A673 (cell line): Measurements from ENCODE around the gene DRC7. TPM values are rescaled to one million over a fixed set of nuclear protein-coding genes. Genes with fewer than 3 reads are reported as not detected.

Source experiments
- BruUV-seq: library from RNA; stranded (reverse); fragments of 400-500 nt; replicated peaks from 2 replicates; lab custom pipeline; 2021; lab: Mats Ljungman, UMichigan
- CTCF ChIA-PET: fragments of 300-600 bp; sonication (Branson Sonifier 250); formaldehyde crosslinking; loops from one replicate; lab custom pipeline; 2022; ENCODE audit warnings: antibody characterized with exemption; lab: Charles Lee
- POLR2A ChIA-PET: fragments of 300-600 bp; sonication (Branson Sonifier 250); formaldehyde crosslinking; loops from one replicate; lab custom pipeline; 2022; ENCODE audit warnings: antibody characterized with exemption; ENCODE audit not compliant: low non-redundant PET; lab: Charles Lee
- DNase-seq: peaks from one replicate; pipeline ENCODE4 v3.0.0-alpha.2; 2015; ENCODE audit warnings: low spot score
- H3K27ac ChIP-seq: fragments of 200-600 bp; sonication (generic); 2 replicates; pipeline ENCODE4 v1.5.1; 2016; ENCODE audit warnings: mixed run types, low read depth, mild to moderate bottlenecking, mixed read lengths, antibody characterized with exemption, low read length; ENCODE audit not compliant: poor library complexity, severe bottlenecking
- H3K27me3 ChIP-seq: fragments of 200-600 bp; sonication (generic); replicated peaks from 2 replicates; pipeline ENCODE4 v1.6.1; 2017; ENCODE audit warnings: mixed run types, low read depth, mild to moderate bottlenecking, mixed read lengths, antibody characterized with exemption, low read length; ENCODE audit not compliant: insufficient read depth, poor library complexity
- H3K36me3 ChIP-seq: fragments of 200-600 bp; sonication (generic); 2 replicates; pipeline ENCODE4 v1.6.1; 2016; ENCODE audit warnings: mixed run types, mild to moderate bottlenecking, mixed read lengths, antibody characterized with exemption, low read length; ENCODE audit not compliant: insufficient read depth, poor library complexity, severe bottlenecking
- H3K4me1 ChIP-seq: fragments of 200-600 bp; sonication (generic); 2 replicates; pipeline ENCODE4 v1.6.1; 2017; ENCODE audit warnings: mixed run types, mild to moderate bottlenecking, mixed read lengths, antibody characterized with exemption, low read length; ENCODE audit not compliant: insufficient read depth, poor library complexity, severe bottlenecking
- H3K4me3 ChIP-seq: fragments of 200-600 bp; sonication (generic); 2 replicates; pipeline ENCODE4 v1.5.1; 2016; ENCODE audit warnings: low read depth, mixed run types, mild to moderate bottlenecking, mixed read lengths, low read length; ENCODE audit not compliant: poor library complexity, severe bottlenecking
- H3K9me3 ChIP-seq: fragments of 200-600 bp; sonication (generic); 2 replicates; pipeline ENCODE4 v1.6.1; 2016; ENCODE audit warnings: mixed run types, low read depth, mild to moderate bottlenecking, mixed read lengths, antibody characterized with exemption, low read length; ENCODE audit not compliant: poor library complexity, severe bottlenecking
- EZH2 ChIP-seq: fragments of 200-600 bp; sonication (generic); IDR thresholded peaks from 2 replicates; pipeline ENCODE4 v1.6.1; 2017; ENCODE audit warnings: borderline replicate concordance, low read depth, mild to moderate bottlenecking, mixed read lengths, antibody characterized with exemption, low read length; ENCODE audit not compliant: poor library complexity, severe bottlenecking
- intact Hi-C: fragments of 100-400 bp; cut with micrococcal nuclease; formaldehyde crosslinking; loops from one replicate; pipeline ENCODE4 v1.10.0; 2022; ENCODE audit not compliant: unreplicated experiment
- total RNA-seq: library from RNA; stranded (reverse); gene quantifications from 2 replicates; pipeline ENCODE4 v1.2.3, GENCODE V29; 2021
- TF ChIP-seq, protein P1 (sequence below): fragments of 300-800, 200-600 bp; sonication (generic); conservative IDR thresholded peaks from 2 replicates; pipeline ENCODE4 v1.5.1; 2017; ENCODE audit warnings: low read depth, mild to moderate bottlenecking, antibody characterized with exemption, low read length, moderate library complexity, mixed read lengths

Gene DRC7
- total RNA-seq, 1 experiment from 2014 or later, result not detected

DNA sequence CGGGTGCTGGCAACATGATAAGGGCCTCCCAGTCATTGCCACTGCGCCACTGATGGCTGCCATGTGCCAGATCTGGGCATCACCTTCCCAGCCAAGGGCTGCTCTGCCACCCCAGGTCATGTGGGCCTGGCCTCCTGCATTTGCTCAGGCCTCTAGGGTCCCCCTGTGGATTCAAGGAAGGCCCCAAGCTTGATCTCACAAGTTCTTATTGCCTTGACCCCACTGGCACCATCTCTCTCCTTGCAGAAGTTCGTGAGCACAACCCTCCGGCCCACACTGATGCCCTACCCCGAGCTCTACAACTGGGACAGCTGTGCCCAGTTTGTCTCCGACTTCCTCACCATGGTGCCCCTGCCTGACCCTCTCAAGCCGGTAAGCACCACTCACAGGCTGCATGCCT lies 5.3 kb downstream of the DRC7 start:
- CTCF ChIA-PET, result no interaction called here
- H3K4me1 ChIP-seq, result no peaks in the 10 kb centered on the region
- no peak overlapping the region for H3K27ac ChIP-seq
- intact Hi-C loops, result no loop called here
- H3K4me3 ChIP-seq, result no peak overlapping the region
- TF ChIP-seq EZH2, result no peak
- TF ChIP-seq, protein P1, sequence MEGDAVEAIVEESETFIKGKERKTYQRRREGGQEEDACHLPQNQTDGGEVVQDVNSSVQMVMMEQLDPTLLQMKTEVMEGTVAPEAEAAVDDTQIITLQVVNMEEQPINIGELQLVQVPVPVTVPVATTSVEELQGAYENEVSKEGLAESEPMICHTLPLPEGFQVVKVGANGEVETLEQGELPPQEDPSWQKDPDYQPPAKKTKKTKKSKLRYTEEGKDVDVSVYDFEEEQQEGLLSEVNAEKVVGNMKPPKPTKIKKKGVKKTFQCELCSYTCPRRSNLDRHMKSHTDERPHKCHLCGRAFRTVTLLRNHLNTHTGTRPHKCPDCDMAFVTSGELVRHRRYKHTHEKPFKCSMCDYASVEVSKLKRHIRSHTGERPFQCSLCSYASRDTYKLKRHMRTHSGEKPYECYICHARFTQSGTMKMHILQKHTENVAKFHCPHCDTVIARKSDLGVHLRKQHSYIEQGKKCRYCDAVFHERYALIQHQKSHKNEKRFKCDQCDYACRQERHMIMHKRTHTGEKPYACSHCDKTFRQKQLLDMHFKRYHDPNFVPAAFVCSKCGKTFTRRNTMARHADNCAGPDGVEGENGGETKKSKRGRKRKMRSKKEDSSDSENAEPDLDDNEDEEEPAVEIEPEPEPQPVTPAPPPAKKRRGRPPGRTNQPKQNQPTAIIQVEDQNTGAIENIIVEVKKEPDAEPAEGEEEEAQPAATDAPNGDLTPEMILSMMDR, result no peak
- no peaks in the 10 kb centered on the region for H3K36me3 ChIP-seq
- BruUV-seq, result no TSS peak
- no peaks in the 10 kb centered on the region for H3K9me3 ChIP-seq
- no peak for DNase-seq
- POLR2A ChIA-PET, result no interaction called here
- no peaks in the 10 kb centered on the region for H3K27me3 ChIP-seq

DNA sequence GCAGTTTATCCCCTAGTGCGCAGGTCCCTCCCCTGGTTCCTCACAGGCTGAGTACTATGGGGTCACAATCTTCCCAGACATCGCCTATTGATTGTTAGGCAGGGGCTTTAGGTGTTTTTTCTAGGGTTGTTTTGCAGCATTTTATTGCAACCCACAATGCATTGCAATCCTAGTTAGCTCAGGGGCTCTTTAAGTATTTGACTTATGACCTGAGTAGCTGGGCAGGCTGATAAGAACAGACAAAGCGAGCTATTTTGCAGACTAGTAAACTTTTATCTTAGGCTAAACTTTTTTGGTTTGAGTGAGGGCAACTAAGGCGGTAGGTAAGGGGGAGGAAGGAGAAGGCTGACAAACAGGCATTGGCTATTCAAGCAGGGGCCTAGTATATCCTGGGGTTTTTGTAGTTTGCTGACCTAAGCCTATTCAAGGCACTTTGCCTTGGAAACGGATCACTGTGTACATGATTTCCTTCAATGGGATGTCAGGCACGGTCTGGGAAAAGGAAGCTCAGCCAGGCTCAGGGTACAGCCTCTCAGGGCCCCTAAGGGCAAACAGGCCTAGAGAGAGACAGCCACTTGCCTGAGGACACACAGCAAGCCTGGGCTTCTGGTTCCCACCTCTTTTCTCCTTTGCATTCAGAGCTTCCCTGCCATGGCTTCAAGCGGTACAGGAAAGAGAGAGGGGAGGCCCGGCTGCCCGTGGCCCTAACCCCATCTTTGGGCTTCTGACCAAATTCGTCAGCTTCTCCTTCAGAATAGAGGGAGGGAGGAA lies 6.4 kb downstream of the DRC7 start:
- no TSS peak for BruUV-seq
- ChIA-PET CTCF (no interaction called here), POLR2A (no interaction called here)
- Histone ChIP-seq H3K9me3 (no peaks in the 10 kb centered on the region), H3K4me3 (no peak overlapping the region), H3K27ac (no peak overlapping the region), H3K36me3 (no peaks in the 10 kb centered on the region), H3K27me3 (no peaks in the 10 kb centered on the region), H3K4me1 (no peaks in the 10 kb centered on the region)
- TF ChIP-seq, protein P1, result no peak
- no peak for TF ChIP-seq EZH2
- no peak for DNase-seq
- intact Hi-C loops, result no loop called here

DNA sequence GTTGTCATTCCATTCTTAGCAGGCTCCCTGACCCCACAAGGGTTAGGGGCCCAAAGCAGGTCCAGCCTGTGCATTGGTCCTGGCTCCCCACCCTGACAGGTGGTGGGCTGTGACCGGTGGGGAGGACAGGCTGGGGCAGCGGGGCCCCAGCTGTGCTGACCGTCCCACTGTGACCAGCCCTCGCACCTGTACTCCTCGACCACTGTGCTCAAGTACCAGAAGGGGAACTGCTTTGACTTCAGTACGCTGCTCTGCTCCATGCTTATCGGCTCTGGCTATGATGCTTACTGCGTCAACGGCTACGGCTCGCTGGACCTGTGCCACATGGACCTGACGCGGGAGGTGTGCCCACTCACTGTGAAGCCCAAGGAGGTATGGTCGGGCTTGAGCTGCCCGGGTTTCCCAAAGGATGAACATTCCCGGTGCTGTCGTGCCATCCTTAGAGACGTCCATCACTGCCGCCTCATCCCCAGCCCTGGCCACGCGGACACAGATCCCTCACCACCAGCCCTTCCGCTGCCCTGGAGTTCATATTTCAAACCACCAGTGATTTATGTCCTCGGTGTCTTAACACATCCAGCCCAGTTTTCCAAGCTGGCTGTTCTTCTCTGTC lies 7.3 kb downstream of the DRC7 start:
- H3K9me3 ChIP-seq, result no peaks in the 10 kb centered on the region
- ChIA-PET POLR2A (no interaction called here), CTCF (no interaction called here)
- no peak overlapping the region for H3K27ac ChIP-seq
- H3K27me3 ChIP-seq, result no peaks in the 10 kb centered on the region
- H3K4me3 ChIP-seq, result no peak overlapping the region
- no peak for DNase-seq
- intact Hi-C loops, result no loop called here
- TF ChIP-seq EZH2, result no peak
- TF ChIP-seq, protein P1, result no peak
- no TSS peak for BruUV-seq
- H3K4me1 ChIP-seq, result no peaks in the 10 kb centered on the region
- H3K36me3 ChIP-seq, result no peaks in the 10 kb centered on the region
